SK-N-SH (cell line): ENCODE results near the gene ALKBH6. TPM values are rescaled to one million over a fixed set of nuclear protein-coding genes. Genes with fewer than 3 reads are reported as not detected.
"Not testable (repeated sequence)": the region's sequence is repeated elsewhere in the genome, so short reads cannot be mapped to it uniquely, and the experiment has no call there.

Experiments
- CTCF ChIA-PET: fragments of 300-600, 350-600 bp; formaldehyde crosslinking; extraction: SDS; loops from one replicate; lab custom pipeline; 2021; lab: Yijun Ruan, JAX
- POLR2A ChIA-PET: fragments of 350-600 bp; sonication (Branson Sonifier 250); formaldehyde crosslinking; extraction: SDS; loops from one replicate; lab custom pipeline; 2020; ENCODE audit warnings: antibody characterized with exemption, inconsistent platforms; lab: Yijun Ruan, JAX
- DNase-seq: peaks from one replicate; pipeline ENCODE4 v3.0.0; 2012
- H2AFZ ChIP-seq: fragments of 200-600 bp; sonication (generic); 2 replicates; pipeline ENCODE4 v1.8.1; 2016; ENCODE audit warnings: antibody characterized with exemption, mild to moderate bottlenecking, low read depth
- H3F3A ChIP-seq: fragments of 200-600 bp; sonication (generic); replicated peaks from 2 replicates; pipeline ENCODE3; 2016; ENCODE audit warnings: antibody characterized with exemption, mild to moderate bottlenecking; ENCODE audit not compliant: insufficient read depth
- H3K27ac ChIP-seq, 2 experiments: fragments of 200-500 bp in 1 of 2; fragments of 200-600 bp in 1 of 2; sonication (Bioruptor generic) in 1 of 2; sonication (generic), shearing (Covaris generic) in 1 of 2; 2 replicates each; pipeline versions ENCODE4 v1.5.1 to v1.6.1; 2014 to 2016; ENCODE audit warnings: low read depth in 2 of 2, inconsistent platforms in 1 of 2, low read length in 1 of 2, mild to moderate bottlenecking in 1 of 2, mixed read lengths in 1 of 2
- H3K27me3 ChIP-seq: fragments of 200-600 bp; sonication (generic), shearing (Covaris generic); 2 replicates; pipeline ENCODE4 v1.6.1; 2016; ENCODE audit warnings: mixed run types; ENCODE audit not compliant: insufficient read depth
- H3K36me3 ChIP-seq, 2 experiments: fragments of 200-500 bp in 1 of 2; fragments of 200-600 bp in 1 of 2; sonication (Bioruptor generic) in 1 of 2; sonication (generic) in 1 of 2; replicated peaks in 1 of 2; 2 replicates each; pipeline versions ENCODE3 to v1.5.1; 2014 to 2016; ENCODE audit warnings: low read length in 1 of 2, mild to moderate bottlenecking in 1 of 2; ENCODE audit not compliant: insufficient read depth in 2 of 2, control insufficient read depth in 1 of 2
- H3K4me1 ChIP-seq, 2 experiments: fragments of 200-500 bp in 1 of 2; fragments of 200-600 bp in 1 of 2; sonication (Bioruptor generic) in 1 of 2; sonication (generic), shearing (Covaris generic) in 1 of 2; 2 replicates each; pipeline versions ENCODE4 v1.5.1 to v1.6.1; 2014 to 2016; ENCODE audit warnings: low read depth in 1 of 2, low read length in 1 of 2, mixed run types in 1 of 2; ENCODE audit not compliant: insufficient read depth in 2 of 2, control insufficient read depth in 1 of 2
- H3K4me2 ChIP-seq: fragments of 200-600 bp; sonication (generic), shearing (Covaris generic); 2 replicates; pipeline ENCODE4 v1.6.1; 2017; ENCODE audit warnings: mixed run types
- H3K4me3 ChIP-seq, 2 experiments: fragments of 200-500 bp in 1 of 2; fragments of 200-600 bp in 1 of 2; sonication (Bioruptor generic) in 1 of 2; sonication (generic), shearing (Covaris generic) in 1 of 2; 2 replicates each; pipeline versions ENCODE4 v1.5.1 to v1.8.1; 2014 to 2016; ENCODE audit warnings: low read depth in 2 of 2, inconsistent platforms in 1 of 2, low read length in 1 of 2, mild to moderate bottlenecking in 1 of 2, mixed read lengths in 1 of 2, moderate library complexity in 1 of 2
- H3K79me2 ChIP-seq: fragments of 200-600 bp; sonication (generic); 2 replicates; pipeline ENCODE4 v1.8.1; 2017; ENCODE audit warnings: mild to moderate bottlenecking; ENCODE audit not compliant: insufficient read depth
- H3K9ac ChIP-seq: fragments of 200-600 bp; sonication (generic); 2 replicates; pipeline ENCODE4 v1.6.1; 2017; ENCODE audit warnings: mixed run types
- H3K9me2 ChIP-seq: fragments of 200-600 bp; sonication (generic); 2 replicates; pipeline ENCODE4 v1.6.1; 2017; ENCODE audit warnings: mixed run types
- H3K9me3 ChIP-seq: fragments of 200-600 bp; sonication (generic); 2 replicates; pipeline ENCODE4 v1.6.1; 2017; ENCODE audit warnings: mixed run types, mild to moderate bottlenecking, moderate library complexity
- H4K20me1 ChIP-seq: fragments of 200-600 bp; sonication (generic); 2 replicates; pipeline ENCODE4 v1.6.1; 2017; ENCODE audit warnings: mild to moderate bottlenecking, mixed run types; ENCODE audit not compliant: insufficient read depth
- EP300 ChIP-seq, 2 experiments: IDR thresholded peaks; 2 replicates each; pipeline versions ENCODE4 v1.4.0 to v1.6.1; 2012; ENCODE audit warnings: borderline replicate concordance in 1 of 2, low read depth in 1 of 2, low read length in 1 of 2
- EZH2phosphoT487 ChIP-seq: fragments of 200-600 bp; sonication (generic); IDR thresholded peaks from 2 replicates; pipeline ENCODE4 v1.6.1; 2017; ENCODE audit warnings: low read depth, mixed run types, mild to moderate bottlenecking, antibody characterized with exemption, moderate library complexity, borderline replicate concordance
- GABPA ChIP-seq: IDR thresholded peaks from 2 replicates; pipeline ENCODE4 v1.4.0; 2012; ENCODE audit warnings: low read depth, mild to moderate bottlenecking
- JUND ChIP-seq: IDR thresholded peaks from 2 replicates; pipeline ENCODE4 v1.4.0; 2012
- MEF2A ChIP-seq: IDR thresholded peaks from 2 replicates; pipeline ENCODE4 v1.4.0; 2012; ENCODE audit warnings: low read depth, borderline replicate concordance
- REST ChIP-seq: IDR thresholded peaks from 2 replicates; pipeline ENCODE4 v1.6.1; 2012; ENCODE audit warnings: mild to moderate bottlenecking, low read depth, low read length, moderate library complexity
- RFX5 ChIP-seq: IDR thresholded peaks from 2 replicates; pipeline ENCODE4 v1.6.1; 2012; ENCODE audit warnings: mild to moderate bottlenecking, improper control_type of control experiment, low read length
- SMC3 ChIP-seq: IDR thresholded peaks from 2 replicates; pipeline ENCODE4 v1.6.1; 2012; ENCODE audit warnings: low read depth, low read length, improper control_type of control experiment
- YY1 ChIP-seq: IDR thresholded peaks from 2 replicates; pipeline ENCODE4 v1.4.0; 2012; ENCODE audit warnings: low read depth, mild to moderate bottlenecking
- WGBS: methylation state at CpG from one replicate; pipeline ENCODE4 v1.1.6; 2017; ENCODE audit warnings: low lambda C conversion rate; 5-methylcytosine and 5-hydroxymethylcytosine counted together
- polyA plus RNA-seq, 3 experiments: library from polyadenylated mRNA; depleted of rRNA; stranded (reverse); fragments of >200 nt; gene quantifications; 2 replicates each; pipeline ENCODE4 v1.2.3, GENCODE V29; 2012
- TF ChIP-seq, protein P1 (sequence below): fragments of 150-350 bp; IDR thresholded peaks from 2 replicates; pipeline ENCODE4 v1.6.1; 2016; ENCODE audit warnings: mild to moderate bottlenecking, low read depth, low read length

Gene ALKBH6
- polyA plus RNA-seq, 1 of the 3 experiments (the other 2 are of a cell fraction): 29.9 TPM

GRCh38 chr19:35986111-35986510 is 27.9 kb downstream of the ALKBH6 start:
- CTCF ChIA-PET: interaction anchor here (1.8 kb wide), 1 partner anchor 17 kb away, joined by 4 read pairs; no protein-coding TSS in a partner anchor
- no peak overlapping the region for H3K4me2 ChIP-seq

GRCh38 chr19:35983177-35983576 is 30.8 kb downstream of the ALKBH6 start:
- no peaks in the 10 kb centered on the region for H3K9me2 ChIP-seq
- no peaks in the 10 kb centered on the region for H3K4me1 ChIP-seq
- no peak overlapping the region for H3K4me3 ChIP-seq
- POLR2A ChIA-PET: no interaction called here
- no peaks in the 10 kb centered on the region for H3K79me2 ChIP-seq
- 56% methylated on average over 8 of the region's 8 CpGs for whole genome bisulfite sequencing
- H3K27me3 ChIP-seq: peaks cover 7% of the 10 kb centered on the region; the same call in 1 of the 2 replicates
- no peak for TF ChIP-seq MEF2A
- no peaks in the 10 kb centered on the region for H3K9me3 ChIP-seq
- no peak overlapping the region for H3K4me2 ChIP-seq
- no peaks in the 10 kb centered on the region for H4K20me1 ChIP-seq
- no peaks in the 10 kb centered on the region for H3F3A ChIP-seq
- CTCF ChIA-PET: interaction anchor here (1.2 kb wide), 1 partner anchor 11 kb away, joined by 3 read pairs; the partner anchor contains the start of gene SDHAF1
- no peak overlapping the region for H3K9ac ChIP-seq
- H3K36me3 ChIP-seq: no peaks in the 10 kb centered on the region
- DNase-seq: no peak
- no peak overlapping the region for H3K27ac ChIP-seq
- no peak overlapping the region for H2AFZ ChIP-seq

More at GRCh38 chr19:35986111-35986510, 27.9 kb downstream of the ALKBH6 start:
- TF ChIP-seq YY1 (no peak), EP300 (IDR thresholded peaks at IDR 0.05; ENCODE audit: borderline replicate concordance in 1 of 2, low read depth in 1 of 2, low read length in 1 of 2) (no peak)
- H3K4me1 ChIP-seq: no peaks in the 10 kb centered on the region
- no peaks in the 10 kb centered on the region for H4K20me1 ChIP-seq
- POLR2A ChIA-PET: no interaction called here
- no peak overlapping the region for H3K27ac ChIP-seq
- H3K79me2 ChIP-seq: no peaks in the 10 kb centered on the region
- H3F3A ChIP-seq: no peaks in the 10 kb centered on the region
- 80% methylated on average over 1 of the region's 5 CpGs for WGBS
- DNase-seq: no peak
- no peak overlapping the region for H3K9ac ChIP-seq
- H3K27me3 ChIP-seq: peaks cover 7% of the 10 kb centered on the region; the same call in 1 of the 2 replicates
- H2AFZ ChIP-seq: no peak overlapping the region
- H3K36me3 ChIP-seq: no peaks in the 10 kb centered on the region
- no peak overlapping the region for H3K4me3 ChIP-seq
- no peaks in the 10 kb centered on the region for H3K9me3 ChIP-seq
- no peaks in the 10 kb centered on the region for H3K9me2 ChIP-seq

DNA sequence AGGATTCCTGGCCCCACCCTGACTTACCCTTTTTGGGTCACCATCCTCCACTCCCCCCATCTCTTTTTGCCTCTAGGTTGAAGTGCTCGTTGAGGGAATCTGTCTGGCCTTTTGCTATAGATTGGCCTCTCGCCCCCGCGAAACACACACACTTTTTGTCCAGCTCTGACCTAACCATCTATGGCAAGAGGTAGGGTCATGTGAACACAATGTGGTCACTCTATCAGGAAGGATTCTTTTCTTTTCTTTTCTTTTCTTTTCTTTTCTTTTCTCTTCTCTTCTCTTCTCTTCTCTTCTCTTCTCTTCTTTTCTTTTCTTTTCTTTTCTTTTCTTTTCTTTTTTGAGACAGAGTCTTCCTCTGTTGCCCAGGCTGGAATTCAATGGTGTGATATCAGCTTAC is 33.0 kb downstream of the ALKBH6 start:
- H3K9ac ChIP-seq, H4K20me1 ChIP-seq, H3F3A ChIP-seq, POLR2A ChIA-PET, H3K79me2 ChIP-seq, H3K9me3 ChIP-seq, H3K27me3 ChIP-seq, H3K4me2 ChIP-seq, H3K4me3 ChIP-seq, DNase-seq, H3K4me1 ChIP-seq, H3K36me3 ChIP-seq, H2AFZ ChIP-seq, H3K27ac ChIP-seq, H3K9me2 ChIP-seq: not testable (repeated sequence)
- 36% methylated on average over 4 of the region's 4 CpGs for WGBS
- CTCF ChIA-PET: interaction anchor here (0.6 to 1.2 kb wide), 2 partner anchors 10 to 263 kb away, joined by 3 read pairs; no protein-coding TSS in a partner anchor

GRCh38 chr19:35978832-35979365 is 35.1 kb downstream of the ALKBH6 start:
- no peak for TF ChIP-seq SMC3
- TF ChIP-seq JUND: no peak
- no peak for TF ChIP-seq EZH2phosphoT487
- TF ChIP-seq MEF2A: no peak
- TF ChIP-seq, protein P1, sequence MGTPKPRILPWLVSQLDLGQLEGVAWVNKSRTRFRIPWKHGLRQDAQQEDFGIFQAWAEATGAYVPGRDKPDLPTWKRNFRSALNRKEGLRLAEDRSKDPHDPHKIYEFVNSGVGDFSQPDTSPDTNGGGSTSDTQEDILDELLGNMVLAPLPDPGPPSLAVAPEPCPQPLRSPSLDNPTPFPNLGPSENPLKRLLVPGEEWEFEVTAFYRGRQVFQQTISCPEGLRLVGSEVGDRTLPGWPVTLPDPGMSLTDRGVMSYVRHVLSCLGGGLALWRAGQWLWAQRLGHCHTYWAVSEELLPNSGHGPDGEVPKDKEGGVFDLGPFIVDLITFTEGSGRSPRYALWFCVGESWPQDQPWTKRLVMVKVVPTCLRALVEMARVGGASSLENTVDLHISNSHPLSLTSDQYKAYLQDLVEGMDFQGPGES: no peak
- TF ChIP-seq REST: no peak
- no peak for TF ChIP-seq RFX5
- TF ChIP-seq GABPA: no peak
- no peak for TF ChIP-seq EP300 (IDR thresholded peaks at IDR 0.05; ENCODE audit: borderline replicate concordance in 1 of 2, low read depth in 1 of 2, low read length in 1 of 2)
- no peak for DNase-seq
- no peak overlapping the region for H3K4me2 ChIP-seq
- no peak overlapping the region for H3K9ac ChIP-seq
- H3K36me3 ChIP-seq: no peaks in the 10 kb centered on the region
- H4K20me1 ChIP-seq: no peaks in the 10 kb centered on the region
- ChIA-PET POLR2A (interaction anchor here (0.6 kb wide), 1 partner anchor 30 kb away, joined by 3 read pairs; no protein-coding TSS in a partner anchor), CTCF (no interaction called here)
- no peaks in the 10 kb centered on the region for H3F3A ChIP-seq
- H3K9me3 ChIP-seq: no peaks in the 10 kb centered on the region
- no peak overlapping the region for H3K4me3 ChIP-seq
- no peak overlapping the region for H3K27ac ChIP-seq
- WGBS: 47% methylated on average over 20 of the region's 20 CpGs
- H3K4me1 ChIP-seq: no peaks in the 10 kb centered on the region
- H3K27me3 ChIP-seq: no peaks in the 10 kb centered on the region
- H3K9me2 ChIP-seq: no peaks in the 10 kb centered on the region
- H3K79me2 ChIP-seq: no peaks in the 10 kb centered on the region
- no peak overlapping the region for H2AFZ ChIP-seq
